Measurements from ENCODE around the gene HEMGN.

- TF ChIP-seq CTCF (IDR thresholded peaks at IDR 0.05) (no peak), POLR2A (IDR thresholded peaks at IDR 0.05) (no peak)
Observed at GRCh38 chr9:97930972-97931371, 7.0 kb downstream of the HEMGN start.
